HG03103 (cell line): ENCODE measurements around the gene RIC1.
"Not testable (repeated sequence)": the region's sequence is repeated elsewhere in the genome, so short reads cannot be mapped to it uniquely, and the experiment has no call there.

Experiments used
- ATAC-seq: cut with Tn5 transposase; IDR thresholded peaks from one replicate; pipeline ENCODE4 v1.9.1; 2021; ENCODE audit warnings: low read depth; ENCODE audit not compliant: unreplicated experiment

Gene RIC1

DNA sequence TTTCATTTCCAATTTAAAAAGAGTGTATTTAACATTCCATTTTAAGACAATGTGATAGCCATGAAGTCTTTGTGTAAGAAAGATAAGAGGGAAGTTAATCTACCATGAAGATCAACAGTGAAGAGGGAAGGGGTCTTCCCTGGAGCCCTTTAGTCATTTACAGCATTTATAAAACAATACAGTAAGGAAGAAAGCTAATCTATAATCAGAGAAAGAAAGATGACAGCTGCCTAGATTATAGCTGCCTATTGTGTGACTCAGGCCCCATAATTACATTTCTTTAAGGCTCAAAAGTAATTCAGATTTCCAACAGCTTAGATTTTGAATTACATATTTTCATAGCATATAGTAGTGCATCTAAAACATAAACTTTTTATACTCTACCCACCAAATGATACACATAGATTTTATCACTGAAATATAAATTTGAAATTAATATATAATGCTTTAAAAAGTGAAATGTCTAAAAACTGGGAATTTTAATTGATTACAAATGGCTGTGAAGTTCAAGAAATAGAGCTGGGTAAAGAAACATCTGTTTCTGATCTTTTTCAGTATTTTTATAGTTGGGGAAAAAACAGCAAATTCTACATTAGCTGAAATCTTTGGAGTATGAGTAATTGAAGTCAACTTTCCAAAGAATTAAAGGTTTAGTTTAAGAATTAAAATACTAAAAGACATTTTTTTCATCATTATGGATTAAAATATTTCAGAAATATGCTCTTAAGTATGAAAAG, 89.6 kb downstream of the RIC1 start:
- ATAC-seq, result no peak

- no peak for ATAC-seq
These were observed 90.4 kb downstream of the RIC1 start for GRCh38 chr9:5719100-5719926.

DNA sequence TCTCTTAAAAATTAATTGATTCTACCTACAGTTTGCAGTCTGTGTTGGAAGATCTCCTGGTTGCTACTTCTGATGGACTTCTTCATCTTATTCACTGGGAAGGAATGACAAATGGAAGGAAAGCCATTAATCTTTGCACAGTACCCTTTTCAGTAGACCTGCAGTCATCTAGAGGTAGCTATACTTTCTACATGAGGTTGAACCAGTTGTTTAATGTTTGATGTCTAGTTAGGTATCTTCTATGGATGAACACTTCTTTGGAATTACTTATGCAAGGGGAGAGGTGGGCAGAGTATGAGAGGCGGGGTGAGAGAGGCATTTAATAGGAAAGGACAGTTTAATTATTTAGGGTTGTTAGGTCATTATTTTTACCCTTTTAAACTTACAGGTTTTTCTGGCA, 91.2 kb downstream of the RIC1 start:
- ATAC-seq, result no peak

- ATAC-seq, result no peak
These were observed 92.6 kb downstream of the RIC1 start for GRCh38 chr9:5721279-5722087.

GRCh38 chr9:5722679-5723078, 93.8 kb downstream of the RIC1 start:
- not testable (repeated sequence) for ATAC-seq

- ATAC-seq, result no peak
These were observed 106.2 kb downstream of the RIC1 start for GRCh38 chr9:5735072-5735471.

- ATAC-seq, result no peak
These were observed 107.8 kb downstream of the RIC1 start for GRCh38 chr9:5736563-5737346.

DNA sequence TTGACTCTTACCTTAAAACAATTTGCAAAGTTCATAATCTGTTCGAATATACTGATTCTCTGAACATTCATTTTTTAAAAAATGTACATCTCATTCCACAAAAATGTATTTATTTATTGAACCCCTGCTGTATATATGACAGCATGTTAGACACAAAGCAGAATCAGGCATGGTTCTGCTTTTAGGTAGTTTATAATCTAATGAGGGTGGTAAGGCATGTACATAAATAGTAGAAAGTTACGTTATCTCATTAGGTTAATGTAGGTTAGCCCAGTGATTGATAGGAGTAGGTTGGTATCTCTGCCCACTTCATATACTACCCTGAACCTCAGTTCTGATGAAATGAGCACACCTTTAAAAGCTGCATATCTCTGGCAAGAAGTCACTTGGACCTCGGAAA, 114.2 kb downstream of the RIC1 start:
- ATAC-seq, result no peak

- ATAC-seq, result no peak
These were observed 119.5 kb downstream of the RIC1 start for GRCh38 chr9:5748438-5748837.

DNA sequence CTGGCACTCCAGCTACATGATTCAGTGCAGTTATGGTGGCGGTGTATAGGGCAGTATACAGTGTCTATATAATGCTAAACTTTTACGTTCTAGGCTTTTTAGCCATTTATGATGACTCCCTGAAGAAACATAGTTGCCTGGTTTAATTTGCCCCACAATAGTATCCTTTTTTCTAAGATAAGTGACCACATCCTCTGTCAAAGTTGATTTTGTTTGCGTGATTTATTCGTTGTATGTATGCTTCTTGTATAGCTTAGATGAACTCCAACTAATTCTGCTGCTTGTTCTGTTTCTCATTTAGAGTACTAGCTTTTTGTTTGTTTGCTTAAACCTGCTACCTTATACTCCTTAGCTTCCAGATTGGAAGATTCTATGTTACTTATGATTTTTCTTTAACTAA, 120.4 kb downstream of the RIC1 start:
- ATAC-seq, result no peak

GRCh38 chr9:5750569-5750968, 121.7 kb downstream of the RIC1 start:
- ATAC-seq, result no peak

DNA sequence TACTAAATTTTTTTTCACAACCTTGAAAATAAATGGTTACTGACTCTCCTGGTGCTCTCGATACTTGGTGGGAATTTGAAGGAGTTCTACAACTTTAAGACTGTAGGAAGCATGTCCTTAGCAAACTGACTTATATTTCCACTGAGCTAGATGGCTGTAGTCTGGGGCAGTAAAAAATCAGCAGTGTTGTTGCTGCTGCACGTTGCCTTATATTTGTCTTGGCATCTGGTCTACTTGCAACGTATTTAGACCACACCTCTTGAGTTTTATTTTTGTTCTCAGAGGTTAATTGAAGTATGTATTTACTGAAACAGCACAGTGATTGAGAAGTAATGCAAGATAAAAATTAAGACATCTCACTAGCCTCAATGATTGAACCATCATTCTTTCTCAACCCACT, 127.7 kb downstream of the RIC1 start:
- no peak for ATAC-seq

GRCh38 chr9:5760338-5760737, 131.4 kb downstream of the RIC1 start:
- no peak for ATAC-seq

DNA sequence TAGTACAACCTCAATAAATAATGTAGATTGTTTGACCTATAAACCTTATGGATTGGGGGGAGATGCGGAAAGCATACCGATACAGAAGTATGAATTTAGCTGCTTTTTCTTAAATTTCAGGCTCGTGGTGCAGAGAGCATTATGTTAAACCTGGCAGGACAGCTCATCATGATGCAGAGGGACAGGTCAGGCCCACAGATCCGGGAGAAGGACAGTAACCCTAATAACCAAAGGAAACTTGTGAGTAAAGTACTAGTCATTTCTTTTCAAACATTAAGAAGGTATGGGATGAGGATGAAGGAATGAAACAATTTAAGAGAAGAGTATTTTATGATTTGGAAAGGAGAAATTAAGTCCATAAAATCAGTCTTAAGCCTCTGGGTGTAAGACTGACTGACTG, 133.5 kb downstream of the RIC1 start:
- no peak for ATAC-seq

GRCh38 chr9:5764130-5764868, 135.4 kb downstream of the RIC1 start:
- peak; percentile 82 for ATAC-seq

GRCh38 chr9:5767968-5768932, 139.3 kb downstream of the RIC1 start:
- ATAC-seq, result no peak

GRCh38 chr9:5773324-5773999, 144.6 kb downstream of the RIC1 start:
- ATAC-seq, result no peak

DNA sequence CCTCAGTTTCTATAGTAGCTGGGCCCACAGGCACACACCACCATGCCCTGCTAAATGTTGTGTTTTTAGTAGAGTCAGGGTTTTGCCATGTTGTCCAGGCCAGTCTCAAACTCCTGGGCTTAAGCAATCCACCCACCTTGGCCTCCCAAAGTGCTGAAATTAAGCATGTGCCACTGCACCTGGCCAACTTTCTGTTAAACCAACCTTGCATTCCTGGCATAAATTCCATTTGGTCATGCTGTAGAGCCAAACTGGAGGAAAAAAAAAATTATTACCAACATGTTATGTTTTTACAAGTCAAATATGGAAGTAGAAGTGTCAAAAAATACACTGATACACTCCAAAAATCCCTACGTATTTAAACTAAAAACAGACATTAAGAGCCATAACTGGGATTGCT, 149.9 kb downstream of the RIC1 start:
- ATAC-seq, result no peak
